K562 (cell line): ENCODE data around the gene DEFB108B. TPM values are rescaled to one million over a fixed set of nuclear protein-coding genes. Genes with fewer than 3 reads are reported as not detected.
"Not testable (repeated sequence)": the region's sequence is repeated elsewhere in the genome, so short reads cannot be mapped to it uniquely, and the experiment has no call there.

Experiments used
- ATAC-seq: fragments of 200-7000 bp; cut with Tn5 transposase; 3 replicates; pipeline ENCODE4 v1.9.1; 2020; ENCODE audit warnings: moderate library complexity
- BruUV-seq: library from RNA; stranded (reverse); fragments of 400-500 nt; replicated peaks from 2 replicates; lab custom pipeline; 2021; lab: Mats Ljungman, UMichigan
- CTCF ChIA-PET: fragments of 300-600 bp; formaldehyde crosslinking; extraction: SDS; loops from one replicate; lab custom pipeline; 2021; ENCODE audit warnings: low intra/inter-chr PET ratio; lab: Yijun Ruan, JAX
- POLR2A ChIA-PET: fragments of 300-600, 350-650 bp; sonication (Branson Sonifier 250); formaldehyde crosslinking; extraction: SDS; loops from one replicate; lab custom pipeline; 2021; ENCODE audit warnings: antibody characterized with exemption, inconsistent platforms; lab: Yijun Ruan, JAX
- DNase-seq, 4 experiments: peaks; one replicate each; pipeline versions ENCODE4 v3.0.0 to v3.0.0-alpha.2; 2011 to 2018; ENCODE audit warnings: low spot score in 3 of 4, mixed read lengths in 3 of 4; ENCODE audit errors: extremely low read depth in 1 of 4
- FAIRE-seq: peaks from 2 replicates; lab custom pipeline; 2011; peaks lifted over from hg19 to GRCh38; lab: Jason Lieb, UNC
- H2AFZ ChIP-seq: 2 replicates; pipeline ENCODE4 v1.6.0; 2011; ENCODE audit warnings: low read depth, low read length, control low read depth, inconsistent platforms
- H3K27ac ChIP-seq: fragments of 200-600 bp; 3 replicates; pipeline ENCODE4 v1.8.0; 2011; ENCODE audit warnings: low read depth, mild to moderate bottlenecking, control low read depth, inconsistent platforms, low read length, moderate library complexity, mixed read lengths; ENCODE audit errors: extremely low read depth
- H3K27me3 ChIP-seq, 2 experiments: fragments of 300-600 bp in 1 of 2; 2 replicates in 1 of 2; 3 replicates in 1 of 2; pipeline versions ENCODE4 v1.6.0 to v1.8.0; 2011; ENCODE audit warnings: inconsistent platforms in 2 of 2, low read length in 2 of 2, mild to moderate bottlenecking in 1 of 2, mixed read lengths in 1 of 2, moderate library complexity in 1 of 2; ENCODE audit not compliant: control insufficient read depth in 2 of 2, insufficient read depth in 2 of 2
- H3K36me3 ChIP-seq: fragments of 300-600 bp; 3 replicates; pipeline ENCODE4 v1.8.0; 2011; ENCODE audit warnings: mild to moderate bottlenecking, low read length, inconsistent platforms; ENCODE audit not compliant: control insufficient read depth, insufficient read depth
- H3K4me1 ChIP-seq, 2 experiments: fragments of 200-600 bp in 1 of 2; replicated peaks in 1 of 2; 2 replicates in 1 of 2; 3 replicates in 1 of 2; pipeline versions ENCODE4 v1.5.1 to v1.8.0; 2011; ENCODE audit warnings: inconsistent platforms in 2 of 2, low read length in 2 of 2, mild to moderate bottlenecking in 1 of 2, mixed read lengths in 1 of 2, moderate library complexity in 1 of 2; ENCODE audit not compliant: control insufficient read depth in 2 of 2, insufficient read depth in 2 of 2
- H3K4me2 ChIP-seq: 2 replicates; pipeline ENCODE4 v1.6.1; 2011; ENCODE audit warnings: low read length, control low read depth, inconsistent platforms, mixed read lengths; ENCODE audit not compliant: insufficient read depth
- H3K4me3 ChIP-seq: fragments of 200-600 bp; sonication (generic), shearing (Covaris generic); 2 replicates; pipeline ENCODE4 v1.5.1; 2016; ENCODE audit warnings: control low read depth, inconsistent platforms
- H3K79me2 ChIP-seq: fragments of 200-600 bp; 3 replicates; pipeline ENCODE4 v1.8.0; 2011; ENCODE audit warnings: low read length, inconsistent platforms; ENCODE audit not compliant: control insufficient read depth, insufficient read depth
- H3K9ac ChIP-seq, 2 experiments: 2 replicates each; pipeline versions ENCODE4 v1.6.0 to v1.6.1; 2011; ENCODE audit warnings: low read depth in 2 of 2, low read length in 2 of 2, control low read depth in 1 of 2, inconsistent platforms in 1 of 2, mild to moderate bottlenecking in 1 of 2, mixed read lengths in 1 of 2; ENCODE audit not compliant: insufficient read depth in 1 of 2
- H3K9me1 ChIP-seq: one replicate; pipeline ENCODE4 v1.6.0; 2011; ENCODE audit warnings: inconsistent platforms, mild to moderate bottlenecking, low read length, moderate library complexity; ENCODE audit not compliant: control insufficient read depth, insufficient read depth
- H3K9me3 ChIP-seq: replicated peaks from 2 replicates; pipeline ENCODE4 v1.5.1; 2011; ENCODE audit warnings: low read depth, low read length, inconsistent platforms; ENCODE audit not compliant: control insufficient read depth, insufficient read depth
- H4K20me1 ChIP-seq: replicated peaks from 2 replicates; pipeline ENCODE4 v1.6.1; 2011; ENCODE audit warnings: low read length, inconsistent platforms, mixed read lengths; ENCODE audit not compliant: control insufficient read depth, insufficient read depth
- CUX1 ChIP-seq: fragments of 200-800 bp; sonication (Bioruptor generic); IDR thresholded peaks from 2 replicates; pipeline ENCODE4 v1.6.1; 2016; ENCODE audit warnings: missing genetic modification characterization, missing compliant biosample characterization
- DACH1 ChIP-seq: fragments of 450-650 bp; IDR thresholded peaks from 2 replicates; pipeline ENCODE4 v1.6.1; 2018; ENCODE audit not compliant: partially characterized antibody
- USF1 ChIP-seq: sonication (generic); formaldehyde crosslinking; IDR thresholded peaks from 2 replicates; pipeline ENCODE4 v1.9.0; 2022; ENCODE audit warnings: mild to moderate bottlenecking, missing genetic modification reagents
- ZBTB33 ChIP-seq: sonication (generic); formaldehyde crosslinking; IDR thresholded peaks from 2 replicates; pipeline ENCODE4 v1.8.1; 2023; ENCODE audit warnings: mild to moderate bottlenecking, missing genetic modification reagents
- WGBS: fragments of 100-300 bp; shearing (Covaris generic); methylation state at CpG from one replicate; pipeline ENCODE4 v1.1.6; 2016; ENCODE audit warnings: low coverage, mixed read lengths; ENCODE audit not compliant: insufficient coverage; ENCODE audit errors: missing lambda C conversion rate; 5-methylcytosine and 5-hydroxymethylcytosine counted together
- in situ Hi-C: fragments of 300-500 bp; cut with MboI; formaldehyde crosslinking; loops from 4 replicates; pipeline ENCODE4 v1.15.0; 2018; ENCODE audit warnings: inconsistent platforms, mixed read lengths
- intact Hi-C: fragments of 100-400 bp; cut with micrococcal nuclease; formaldehyde crosslinking; loops from 2 replicates; pipeline ENCODE4 v1.14.2; 2022
- polyA plus RNA-seq, 8 experiments: library from polyadenylated mRNA; depleted of rRNA in 4 of 8; stranded (reverse) in 5 of 8; unstranded in 3 of 8; fragments of >200 nt; fragmentation: Nextera tagmentation in 2 of 8; fragmentation: Illumina TruSeq in 1 of 8; extraction: Ambion mirVana in 2 of 8; extraction: Trizol in 1 of 8; gene quantifications; 2 replicates each; pipeline versions ENCODE4 v1.2.1 to v1.2.3, GENCODE V29; 2011 to 2014; ENCODE audit warnings: inconsistent platforms in 1 of 8, missing spikeins in 1 of 8
- small RNA-seq: library from RNA; depleted of rRNA; stranded (forward); fragments of <200 nt; gene quantifications from one replicate; pipeline ENCODE3, GENCODE V24; 2014
- total RNA-seq, 7 experiments: library from RNA; depleted of rRNA in 6 of 7; stranded (reverse); fragments of >200 nt in 6 of 7; fragmentation: Illumina TruSeq in 2 of 7; extraction: Trizol in 2 of 7; gene quantifications; 2 replicates each; pipeline versions ENCODE4 v1.2.1 to v1.2.3, GENCODE V29; 2011 to 2021; ENCODE audit warnings: low replicate concordance in 1 of 7

DEFB108B gene
- total and polyA plus RNA-seq, 9 of the 15 experiments (the other 6 are each of a cell fraction or from before 2014, with no cell fraction given), result not detected

- in situ Hi-C loops, H3K4me3 ChIP-seq, CTCF ChIA-PET, H4K20me1 ChIP-seq, H3K27ac ChIP-seq, ATAC-seq, POLR2A ChIA-PET, H3K4me1 ChIP-seq, FAIRE-seq, H3K79me2 ChIP-seq, H3K9me3 ChIP-seq, H3K36me3 ChIP-seq, DNase-seq, H3K4me2 ChIP-seq, H3K9ac ChIP-seq, BruUV-seq, H2AFZ ChIP-seq, H3K9me1 ChIP-seq, intact Hi-C loops, H3K27me3 ChIP-seq: not testable (repeated sequence)
- WGBS, result 79% methylated on average over 12 of the region's 12 CpGs
- TF ChIP-seq ZBTB33 (CRISPR knock-in tag), result peak; percentile 53; the same call in 1 of the 2 replicates
- peak; percentile 37; the same call in 1 of the 2 replicates for TF ChIP-seq USF1 (CRISPR knock-in tag)
- 0 out of 2 replicates have a peak, but pooled peaks have one; percentile 44 for TF ChIP-seq CUX1 (CRISPR knock-in tag)
- peak; percentile 93 for TF ChIP-seq DACH1
Measured at GRCh38 chr11:71885806-71886205, 52.8 kb downstream of the DEFB108B start.

Small RNA genes within 50 kb of the gene (small RNA-seq; reads per million reads assigned to genes)
- gene RNA5SP342, result not detected

Other genes with a start within 250 kb of the DEFB108B start
- not detected in 2 replicates for gene DEFB131B, start 45.3 kb downstream of the DEFB108B start, total RNA-seq (2014; rRNA removed)
- gene DEFB131B, start 45.3 kb downstream of the DEFB108B start, total RNA-seq (2014; rRNA removed; fragmentation: Illumina TruSeq; extraction: Trizol), result not detected in 2 replicates
- gene DEFB131B, start 45.3 kb downstream of the DEFB108B start, total RNA-seq (2015; rRNA removed; fragmentation: Illumina TruSeq; extraction: Trizol), result not detected in 2 replicates
- not detected in 2 replicates for gene DEFB131B, start 45.3 kb downstream of the DEFB108B start, total RNA-seq (2021)
- gene DEFB131B, start 45.3 kb downstream of the DEFB108B start, polyA plus RNA-seq (2011; rRNA removed), result not detected in 2 replicates
- not detected in 2 replicates for gene DEFB131B, start 45.3 kb downstream of the DEFB108B start, polyA plus RNA-seq (2014; fragmentation: Illumina TruSeq; extraction: Trizol)
- gene DEFB131B, start 45.3 kb downstream of the DEFB108B start, polyA plus RNA-seq (2014; fragmentation: Nextera tagmentation; extraction: Ambion mirVana), result not detected
- gene DEFB131B, start 45.3 kb downstream of the DEFB108B start, polyA plus RNA-seq (2014; rRNA removed), result not detected in 2 replicates
- gene XNDC1N, start 95.4 kb downstream of the DEFB108B start, total RNA-seq (2014; rRNA removed), result 6.8 and 8.2 TPM in 2 replicates
- gene XNDC1N, start 95.4 kb downstream of the DEFB108B start, total RNA-seq (2014; rRNA removed; fragmentation: Illumina TruSeq; extraction: Trizol), result 9.8 and 11.0 TPM in 2 replicates
- 7.7 and 11.4 TPM in 2 replicates for gene XNDC1N, start 95.4 kb downstream of the DEFB108B start, total RNA-seq (2015; rRNA removed; fragmentation: Illumina TruSeq; extraction: Trizol)
- 7.8 and 9.5 TPM in 2 replicates for gene XNDC1N, start 95.4 kb downstream of the DEFB108B start, total RNA-seq (2021)
- 9.7 and 10.2 TPM in 2 replicates for gene XNDC1N, start 95.4 kb downstream of the DEFB108B start, polyA plus RNA-seq (2011; rRNA removed)
- 6.4 and 6.8 TPM in 2 replicates for gene XNDC1N, start 95.4 kb downstream of the DEFB108B start, polyA plus RNA-seq (2014; fragmentation: Illumina TruSeq; extraction: Trizol)
- gene XNDC1N, start 95.4 kb downstream of the DEFB108B start, polyA plus RNA-seq (2014; fragmentation: Nextera tagmentation; extraction: Ambion mirVana), result 10 to 100 TPM in 1 of 2 experiments, 1 to 10 TPM in 1; 9.7 to 11.3 TPM
- gene XNDC1N, start 95.4 kb downstream of the DEFB108B start, polyA plus RNA-seq (2014; rRNA removed), result 11.1 and 11.5 TPM in 2 replicates
- 20.5 and 22.9 TPM in 2 replicates for gene RNF121, start 95.8 kb downstream of the DEFB108B start, total RNA-seq (2014; rRNA removed)
- 16.9 and 17.9 TPM in 2 replicates for gene RNF121, start 95.8 kb downstream of the DEFB108B start, total RNA-seq (2014; rRNA removed; fragmentation: Illumina TruSeq; extraction: Trizol)
- 17.1 and 18.0 TPM in 2 replicates for gene RNF121, start 95.8 kb downstream of the DEFB108B start, total RNA-seq (2015; rRNA removed; fragmentation: Illumina TruSeq; extraction: Trizol)
- 30.9 and 32.4 TPM in 2 replicates for gene RNF121, start 95.8 kb downstream of the DEFB108B start, total RNA-seq (2021)
- gene RNF121, start 95.8 kb downstream of the DEFB108B start, polyA plus RNA-seq (2011; rRNA removed), result 52.9 and 63.4 TPM in 2 replicates
- gene RNF121, start 95.8 kb downstream of the DEFB108B start, polyA plus RNA-seq (2014; fragmentation: Illumina TruSeq; extraction: Trizol), result 30.6 and 32.0 TPM in 2 replicates
- 10 to 100 TPM in 1 of 2 experiments, 1 to 10 TPM in 1; 8.0 to 11.4 TPM for gene RNF121, start 95.8 kb downstream of the DEFB108B start, polyA plus RNA-seq (2014; fragmentation: Nextera tagmentation; extraction: Ambion mirVana)
- gene RNF121, start 95.8 kb downstream of the DEFB108B start, polyA plus RNA-seq (2014; rRNA removed), result 25.8 and 33.5 TPM in 2 replicates
- 2.1 and 2.9 TPM in 2 replicates for gene IL18BP, start 165.7 kb downstream of the DEFB108B start, total RNA-seq (2014; rRNA removed)
- 2.7 and 3.2 TPM in 2 replicates for gene IL18BP, start 165.7 kb downstream of the DEFB108B start, total RNA-seq (2014; rRNA removed; fragmentation: Illumina TruSeq; extraction: Trizol)
- 3.2 and 3.5 TPM in 2 replicates for gene IL18BP, start 165.7 kb downstream of the DEFB108B start, total RNA-seq (2015; rRNA removed; fragmentation: Illumina TruSeq; extraction: Trizol)
- gene IL18BP, start 165.7 kb downstream of the DEFB108B start, total RNA-seq (2021), result 5.2 and 9.4 TPM in 2 replicates
- gene IL18BP, start 165.7 kb downstream of the DEFB108B start, polyA plus RNA-seq (2011; rRNA removed), result 6.4 and 10.7 TPM in 2 replicates
- 6.1 TPM in 2 replicates for gene IL18BP, start 165.7 kb downstream of the DEFB108B start, polyA plus RNA-seq (2014; fragmentation: Illumina TruSeq; extraction: Trizol)
- under 1 TPM; 0.34 to 0.35 TPM for gene IL18BP, start 165.7 kb downstream of the DEFB108B start, polyA plus RNA-seq (2014; fragmentation: Nextera tagmentation; extraction: Ambion mirVana)
- 6.3 and 7.2 TPM in 2 replicates for gene IL18BP, start 165.7 kb downstream of the DEFB108B start, polyA plus RNA-seq (2014; rRNA removed)
- gene NUMA1, start 247.3 kb downstream of the DEFB108B start, total RNA-seq (2014; rRNA removed), result 93.1 and 94.7 TPM in 2 replicates
- gene NUMA1, start 247.3 kb downstream of the DEFB108B start, total RNA-seq (2014; rRNA removed; fragmentation: Illumina TruSeq; extraction: Trizol), result 40.3 and 41.4 TPM in 2 replicates
- 46.9 and 50.4 TPM in 2 replicates for gene NUMA1, start 247.3 kb downstream of the DEFB108B start, total RNA-seq (2015; rRNA removed; fragmentation: Illumina TruSeq; extraction: Trizol)
- 83.1 and 104 TPM in 2 replicates for gene NUMA1, start 247.3 kb downstream of the DEFB108B start, total RNA-seq (2021)
- 51.2 and 72.8 TPM in 2 replicates for gene NUMA1, start 247.3 kb downstream of the DEFB108B start, polyA plus RNA-seq (2011; rRNA removed)
- gene NUMA1, start 247.3 kb downstream of the DEFB108B start, polyA plus RNA-seq (2014; fragmentation: Illumina TruSeq; extraction: Trizol), result 74.2 and 85.9 TPM in 2 replicates
- 1 to 10 TPM; 4.1 to 7.6 TPM for gene NUMA1, start 247.3 kb downstream of the DEFB108B start, polyA plus RNA-seq (2014; fragmentation: Nextera tagmentation; extraction: Ambion mirVana)
- 66.4 and 85.2 TPM in 2 replicates for gene NUMA1, start 247.3 kb downstream of the DEFB108B start, polyA plus RNA-seq (2014; rRNA removed)
- gene LRRC51, start 247.7 kb downstream of the DEFB108B start, total RNA-seq (2014; rRNA removed), result 5.1 and 9.1 TPM in 2 replicates
- gene LRRC51, start 247.7 kb downstream of the DEFB108B start, total RNA-seq (2014; rRNA removed; fragmentation: Illumina TruSeq; extraction: Trizol), result 4.8 and 5.1 TPM in 2 replicates
- gene LRRC51, start 247.7 kb downstream of the DEFB108B start, total RNA-seq (2015; rRNA removed; fragmentation: Illumina TruSeq; extraction: Trizol), result 4.2 and 4.7 TPM in 2 replicates
- gene LRRC51, start 247.7 kb downstream of the DEFB108B start, total RNA-seq (2021), result 5.1 and 5.2 TPM in 2 replicates
- 6.3 and 10.6 TPM in 2 replicates for gene LRRC51, start 247.7 kb downstream of the DEFB108B start, polyA plus RNA-seq (2011; rRNA removed)
- 7.1 and 8.2 TPM in 2 replicates for gene LRRC51, start 247.7 kb downstream of the DEFB108B start, polyA plus RNA-seq (2014; fragmentation: Illumina TruSeq; extraction: Trizol)
- gene LRRC51, start 247.7 kb downstream of the DEFB108B start, polyA plus RNA-seq (2014; fragmentation: Nextera tagmentation; extraction: Ambion mirVana), result 1 to 10 TPM; 6.9 to 8.6 TPM
- 5.6 and 9.9 TPM in 2 replicates for gene LRRC51, start 247.7 kb downstream of the DEFB108B start, polyA plus RNA-seq (2014; rRNA removed)